Measurements from ENCODE around the gene PASK. TPM values are rescaled to one million over a fixed set of nuclear protein-coding genes. Genes with fewer than 3 reads are reported as not detected.

The PASK gene
- total and polyA plus RNA-seq, 4 experiments from 2014 or later = 38.2 to 309 (median 170) TPM

GRCh38 chr2:241139531-241140444 lies 9.5 kb downstream of the PASK start:
- Histone ChIP-seq H3K36me3 (ENCODE audit: insufficient read depth, low read length) (peaks cover 43% of the 10 kb centered on the region), H3K27me3 (ENCODE audit: insufficient read depth, low read length) (no peaks in the 10 kb centered on the region), H3K4me3 (ENCODE audit: low read length in 2 of 2) (no peak overlapping the region), H3K4me1 (ENCODE audit: insufficient read depth, low read length) (no peaks in the 10 kb centered on the region), H3K9me3 (ENCODE audit: control insufficient read depth in 1 of 2, low read length in 2 of 2) (no peaks in the 10 kb centered on the region), H3K27ac (ENCODE audit: low read depth, low read length) (no peak overlapping the region)
- H3K27me3 Mint-ChIP-seq = no peaks in the 10 kb centered on the region
- DNase-seq = no peak
- no peak overlapping the region for H3K27ac Mint-ChIP-seq
- peaks cover 32 to 51% of the 10 kb centered on the region in 2 donors for H3K36me3 Mint-ChIP-seq
- intact Hi-C loops (cut with micrococcal nuclease) = no loop called here
- H3K4me3 Mint-ChIP-seq = no peak overlapping the region
- peaks cover 4 to 13% (median 9%) of the 10 kb centered on the region in 4 donors for H3K4me1 Mint-ChIP-seq
- H3K9me3 Mint-ChIP-seq = no peaks in the 10 kb centered on the region
- CTCF ChIA-PET (ENCODE audit: partially characterized antibody) = interaction anchor here (0.6 to 1.2 kb wide), 2 partner anchors 61 kb away, joined by 3 read pairs; no protein-coding TSS in a partner anchor
- POLR2A ChIA-PET (ENCODE audit: partially characterized antibody) = interaction anchor here (0.7 to 1.9 kb wide), 4 partner anchors 10 to 38 kb away, joined by 3 to 8 read pairs (median 3); partner anchors contain the start of genes MTERF4, PASK and PPP1R7

GRCh38 chr2:241138471-241138870 lies 10.8 kb downstream of the PASK start:
- ChIA-PET CTCF (ENCODE audit: partially characterized antibody) (interaction anchor here (1.3 kb wide), 1 partner anchor 60 kb away, joined by 4 read pairs; no protein-coding TSS in a partner anchor), POLR2A (ENCODE audit: partially characterized antibody) (interaction anchor here (1.0 to 2.4 kb wide), 3 partner anchors 11 to 42 kb away, joined by 3 to 11 read pairs (median 8); partner anchors contain the start of genes MTERF4 and PASK)
- Mint-ChIP-seq H3K27ac (no peak overlapping the region), H3K36me3 (peaks cover 28 to 46% of the 10 kb centered on the region in 2 donors), H3K9me3 (no peaks in the 10 kb centered on the region), H3K4me3 (no peak overlapping the region), H3K27me3 (no peaks in the 10 kb centered on the region), H3K4me1 (peaks cover 0 to 9% (median 5%) of the 10 kb centered on the region in 4 donors)
- intact Hi-C loops (cut with micrococcal nuclease) = no loop called here
- DNase-seq = no peak
- Histone ChIP-seq H3K27ac (ENCODE audit: low read depth, low read length) (no peak overlapping the region), H3K4me3 (ENCODE audit: low read length in 2 of 2) (no peak overlapping the region), H3K9me3 (ENCODE audit: control insufficient read depth in 1 of 2, low read length in 2 of 2) (no peaks in the 10 kb centered on the region), H3K36me3 (ENCODE audit: insufficient read depth, low read length) (peaks cover 43% of the 10 kb centered on the region), H3K27me3 (ENCODE audit: insufficient read depth, low read length) (no peaks in the 10 kb centered on the region), H3K4me1 (ENCODE audit: insufficient read depth, low read length) (no peaks in the 10 kb centered on the region)

GRCh38 chr2:241137276-241138190 lies 11.7 kb downstream of the PASK start:
- Mint-ChIP-seq H3K4me3 (no peak overlapping the region), H3K9me3 (no peaks in the 10 kb centered on the region), H3K36me3 (peaks cover 37 to 54% of the 10 kb centered on the region in 2 donors), H3K4me1 (peaks cover 0 to 8% (median 5%) of the 10 kb centered on the region in 4 donors), H3K27ac (peak overlapping the region in 2 of 7 donors; percentile 9 to 67), H3K27me3 (no peaks in the 10 kb centered on the region)
- no peak for DNase-seq
- intact Hi-C loops (cut with micrococcal nuclease) = no loop called here
- H3K9me3 ChIP-seq (ENCODE audit: control insufficient read depth in 1 of 2, low read length in 2 of 2) = no peaks in the 10 kb centered on the region
- no peaks in the 10 kb centered on the region for H3K27me3 ChIP-seq (ENCODE audit: insufficient read depth, low read length)
- H3K27ac ChIP-seq (ENCODE audit: low read depth, low read length) = no peak overlapping the region
- POLR2A ChIA-PET (ENCODE audit: partially characterized antibody) = interaction anchor here (0.8 to 2.4 kb wide), 7 partner anchors 9 to 41 kb away, joined by 3 to 11 read pairs (median 4); partner anchors contain the start of genes MTERF4 and PASK
- no peaks in the 10 kb centered on the region for H3K4me1 ChIP-seq (ENCODE audit: insufficient read depth, low read length)
- CTCF ChIA-PET (ENCODE audit: partially characterized antibody) = interaction anchor here (0.8 to 1.3 kb wide), 2 partner anchors 59 kb away, joined by 4 read pairs; no protein-coding TSS in a partner anchor
- peaks cover 41% of the 10 kb centered on the region for H3K36me3 ChIP-seq (ENCODE audit: insufficient read depth, low read length)
- H3K4me3 ChIP-seq (ENCODE audit: low read length in 2 of 2) = no peak overlapping the region

- H3K27ac ChIP-seq (ENCODE audit: low read depth, low read length) = no peak overlapping the region
- Mint-ChIP-seq H3K27ac (no peak overlapping the region), H3K9me3 (no peaks in the 10 kb centered on the region), H3K27me3 (no peaks in the 10 kb centered on the region), H3K4me1 (peaks cover 0 to 5% (median 3%) of the 10 kb centered on the region in 4 donors), H3K4me3 (no peak overlapping the region), H3K36me3 (peaks cover 34 to 50% of the 10 kb centered on the region in 2 donors)
- POLR2A ChIA-PET (ENCODE audit: partially characterized antibody) = interaction anchor here (1.1 to 2.4 kb wide), 8 partner anchors 9 to 34 kb away, joined by 3 to 11 read pairs (median 4); partner anchors contain the start of genes MTERF4, PASK and PPP1R7
- peaks cover 36% of the 10 kb centered on the region for H3K36me3 ChIP-seq (ENCODE audit: insufficient read depth, low read length)
- DNase-seq = no peak
- no peaks in the 10 kb centered on the region for H3K4me1 ChIP-seq (ENCODE audit: insufficient read depth, low read length)
- H3K27me3 ChIP-seq (ENCODE audit: insufficient read depth, low read length) = no peaks in the 10 kb centered on the region
- CTCF ChIA-PET (ENCODE audit: partially characterized antibody) = interaction anchor here (0.8 kb wide), 1 partner anchor 58 kb away, joined by 4 read pairs; no protein-coding TSS in a partner anchor
- H3K9me3 ChIP-seq (ENCODE audit: control insufficient read depth in 1 of 2, low read length in 2 of 2) = no peaks in the 10 kb centered on the region
- no peak overlapping the region for H3K4me3 ChIP-seq (ENCODE audit: low read length in 2 of 2)
- intact Hi-C loops (cut with micrococcal nuclease) = no loop called here
These were observed 12.5 kb downstream of the PASK start for GRCh38 chr2:241136661-241137260.

GRCh38 chr2:241136191-241136590 lies 13.1 kb downstream of the PASK start:
- Mint-ChIP-seq H3K27ac (no peak overlapping the region), H3K4me3 (no peak overlapping the region), H3K9me3 (no peaks in the 10 kb centered on the region), H3K4me1 (peaks cover 0 to 4% (median under 1%) of the 10 kb centered on the region in 4 donors), H3K36me3 (peaks cover 31 to 47% of the 10 kb centered on the region in 2 donors), H3K27me3 (no peaks in the 10 kb centered on the region)
- DNase-seq = no peak
- CTCF ChIA-PET (ENCODE audit: partially characterized antibody) = interaction anchor here (0.8 kb wide), 1 partner anchor 58 kb away, joined by 4 read pairs; no protein-coding TSS in a partner anchor
- Histone ChIP-seq H3K4me3 (ENCODE audit: low read length in 2 of 2) (no peak overlapping the region), H3K4me1 (ENCODE audit: insufficient read depth, low read length) (no peaks in the 10 kb centered on the region), H3K36me3 (ENCODE audit: insufficient read depth, low read length) (peaks cover 36% of the 10 kb centered on the region), H3K27ac (ENCODE audit: low read depth, low read length) (no peak overlapping the region), H3K9me3 (ENCODE audit: control insufficient read depth in 1 of 2, low read length in 2 of 2) (no peaks in the 10 kb centered on the region), H3K27me3 (ENCODE audit: insufficient read depth, low read length) (no peaks in the 10 kb centered on the region)
- POLR2A ChIA-PET (ENCODE audit: partially characterized antibody) = interaction anchor here (1.1 to 2.4 kb wide), 8 partner anchors 8 to 34 kb away, joined by 3 to 11 read pairs (median 4); partner anchors contain the start of genes MTERF4, PASK and PPP1R7
- intact Hi-C loops (cut with micrococcal nuclease) = no loop called here

GRCh38 chr2:241135737-241136136 lies 13.5 kb downstream of the PASK start:
- Mint-ChIP-seq H3K27ac (no peak overlapping the region), H3K27me3 (no peaks in the 10 kb centered on the region)

More at GRCh38 chr2:241135737-241136136, 13.5 kb downstream of the PASK start:
- Mint-ChIP-seq H3K4me3 (no peak overlapping the region), H3K9me3 (no peaks in the 10 kb centered on the region), H3K4me1 (peaks cover 0 to 3% (median under 1%) of the 10 kb centered on the region in 4 donors), H3K36me3 (peaks cover 31 to 47% of the 10 kb centered on the region in 2 donors)
- Histone ChIP-seq H3K27ac (ENCODE audit: low read depth, low read length) (no peak overlapping the region), H3K4me1 (ENCODE audit: insufficient read depth, low read length) (no peaks in the 10 kb centered on the region), H3K9me3 (ENCODE audit: control insufficient read depth in 1 of 2, low read length in 2 of 2) (no peaks in the 10 kb centered on the region), H3K4me3 (ENCODE audit: low read length in 2 of 2) (no peak overlapping the region), H3K27me3 (ENCODE audit: insufficient read depth, low read length) (no peaks in the 10 kb centered on the region), H3K36me3 (ENCODE audit: insufficient read depth, low read length) (peaks cover 33% of the 10 kb centered on the region)
- ChIA-PET CTCF (ENCODE audit: partially characterized antibody) (no interaction called here), POLR2A (ENCODE audit: partially characterized antibody) (interaction anchor here (1.1 to 2.4 kb wide), 5 partner anchors 11 to 25 kb away, joined by 3 to 8 read pairs (median 4); partner anchors contain the start of gene PPP1R7)
- intact Hi-C loops (cut with micrococcal nuclease) = no loop called here
- DNase-seq = no peak

Data from CD4-positive, alpha-beta memory T cell (primary cell).